Tibial nerve (tissue), 4 donors: ENCODE measurements around the gene COQ2.

ENCODE experiments used
- CTCF ChIP-seq, 5 experiments: fragments of 200-600 bp in 3 of 5; fragments of 450-650 bp in 2 of 5; sonication (generic) in 3 of 5; IDR thresholded peaks; one replicate each; pipeline ENCODE4 v1.5.1; 2016 to 2019; ENCODE audit warnings: antibody characterized with exemption in 5 of 5, mild to moderate bottlenecking in 3 of 5, moderate library complexity in 2 of 5
- EP300 ChIP-seq, 2 donors: sonication (generic); formaldehyde crosslinking; IDR thresholded peaks; one replicate each; pipeline ENCODE4 v1.6.1; 2017; ENCODE audit warnings: antibody characterized with exemption in 2 of 2, mild to moderate bottlenecking in 1 of 2
- POLR2A ChIP-seq, 2 donors: fragments of 450-650 bp; IDR thresholded peaks; one replicate each; pipeline ENCODE4 v1.6.1; 2017; ENCODE audit warnings: antibody characterized with exemption in 2 of 2, mild to moderate bottlenecking in 2 of 2, moderate library complexity in 2 of 2

GRCh38 chr4:83262682-83263081 is 21.9 kb downstream of the COQ2 start:
- no peak for TF ChIP-seq CTCF (IDR thresholded peaks at IDR 0.05)
- no peak for TF ChIP-seq POLR2A (IDR thresholded peaks at IDR 0.05)
- no peak for TF ChIP-seq EP300 (IDR thresholded peaks at IDR 0.05)
